GM12875 (cell line): Measurements from ENCODE around the gene PHGDH.
A peak's percentile ranks its signal among the peaks of the same experiment; 100 is the strongest.
"Not testable (repeated sequence)": the region's sequence is repeated elsewhere in the genome, so short reads cannot be mapped to it uniquely, and the experiment has no call there.

ENCODE experiments used
- H3K4me3 ChIP-seq: one replicate; pipeline ENCODE4 v1.5.1; 2011; ENCODE audit warnings: low read depth, low read length, control low read depth
- CTCF ChIP-seq: IDR thresholded peaks from 2 replicates; pipeline ENCODE4 v1.5.1; 2011; ENCODE audit warnings: low read depth, mild to moderate bottlenecking, control low read depth, inconsistent platforms, low read length, moderate library complexity, borderline replicate concordance; ENCODE audit not compliant: insufficient read depth

Gene PHGDH

GRCh38 chr1:119697598-119697997, 14.1 kb upstream of the PHGDH start:
- TF ChIP-seq CTCF: no peak
- no peak overlapping the region for H3K4me3 ChIP-seq

- no peak for TF ChIP-seq CTCF
- no peak overlapping the region for H3K4me3 ChIP-seq
Measured at GRCh38 chr1:119700326-119700725, 11.4 kb upstream of the PHGDH start.

GRCh38 chr1:119701659-119702058, 10.1 kb upstream of the PHGDH start:
- TF ChIP-seq CTCF: no peak
- no peak overlapping the region for H3K4me3 ChIP-seq

- H3K4me3 ChIP-seq: no peak overlapping the region
- TF ChIP-seq CTCF: no peak
Measured at GRCh38 chr1:119702384-119702783, 9.3 kb upstream of the PHGDH start.

DNA sequence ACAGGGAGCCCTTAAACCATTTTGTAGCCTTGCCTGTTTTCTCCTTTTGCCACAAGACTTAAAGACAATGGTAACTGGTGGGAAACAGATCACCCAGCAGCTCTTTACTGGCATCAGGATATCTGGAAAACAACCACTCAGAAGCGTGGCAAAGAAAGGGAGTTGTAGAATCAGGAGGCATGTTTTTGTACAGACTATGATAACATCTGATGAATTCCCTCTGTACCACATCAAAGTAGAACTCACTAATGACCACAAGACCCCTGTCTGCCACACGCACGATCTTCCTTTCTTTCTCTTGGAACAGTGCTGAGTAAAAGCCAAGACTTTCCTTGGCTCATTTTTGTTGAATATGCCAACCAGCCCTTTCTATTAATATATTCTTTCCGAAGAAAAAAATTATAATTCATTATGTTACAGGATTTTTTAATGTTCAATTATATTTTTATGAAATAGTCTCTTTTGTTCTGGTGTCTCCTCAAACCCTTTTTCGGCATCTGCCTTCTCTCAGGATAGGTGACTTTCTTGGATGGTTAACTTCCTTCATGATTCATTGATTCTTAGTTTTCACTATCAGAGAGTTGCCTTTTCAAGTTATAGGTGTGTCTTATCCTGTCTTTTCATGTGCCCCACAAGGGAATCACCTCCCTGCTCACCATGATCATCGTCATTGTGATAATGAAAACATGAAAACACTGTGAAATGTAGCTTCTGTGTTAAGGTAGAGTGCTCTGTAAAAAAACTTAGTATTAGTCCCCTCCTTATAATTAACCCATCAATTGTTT, 7.9 kb upstream of the PHGDH start:
- no peak overlapping the region for H3K4me3 ChIP-seq
- TF ChIP-seq CTCF: no peak

- H3K4me3 ChIP-seq: not testable (repeated sequence)
Measured at GRCh38 chr1:119706599-119706998, 5.1 kb upstream of the PHGDH start.

DNA sequence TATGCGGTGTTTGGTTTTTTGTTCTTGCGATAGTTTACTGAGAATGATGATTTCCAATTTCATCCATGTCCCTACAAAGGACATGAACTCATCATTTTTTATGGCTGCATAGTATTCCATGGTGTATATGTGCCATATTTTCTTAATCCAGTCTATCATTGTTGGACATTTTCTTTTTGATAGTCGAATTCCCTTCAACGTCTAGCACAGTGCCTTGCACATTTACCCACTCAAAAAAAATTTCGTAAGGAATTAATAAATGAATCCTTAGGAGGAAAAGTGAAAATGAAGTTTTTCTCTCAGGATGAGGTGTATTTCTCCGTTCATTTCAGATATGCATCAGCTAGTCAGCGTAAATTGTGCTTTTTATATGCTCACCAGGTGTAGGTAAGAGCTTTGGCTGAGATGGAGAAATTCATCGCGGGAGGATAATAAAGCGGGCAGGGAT, 354 bp upstream of the PHGDH start:
- not testable (repeated sequence) for H3K4me3 ChIP-seq

GRCh38 chr1:119712342-119713038, 756 bp downstream of the PHGDH start:
- H3K4me3 ChIP-seq: peak overlapping the region; percentile 39

More at GRCh38 chr1:119712342-119713038, 756 bp downstream of the PHGDH start:
- TF ChIP-seq CTCF: no peak
